GM10266 (cell line): ENCODE results near the gene PKDCC.

Source experiments
- DNase-seq: peaks from one replicate; pipeline ENCODE4 v3.0.0; 2012; ENCODE audit errors: extremely low spot score
- CTCF ChIP-seq: IDR thresholded peaks from 2 replicates; pipeline ENCODE4 v1.5.1; 2012; ENCODE audit warnings: mild to moderate bottlenecking, low read depth; ENCODE audit not compliant: control insufficient read depth, insufficient read depth; ENCODE audit errors: missing control alignments

Gene PKDCC

GRCh38 chr2:42095923-42096408, 48.1 kb downstream of the PKDCC start:
- peak; percentile 53 for DNase-seq
- peak; percentile 73 for TF ChIP-seq CTCF

GRCh38 chr2:42096869-42097591, 49.2 kb downstream of the PKDCC start:
- no peak for DNase-seq
- TF ChIP-seq CTCF, result no peak

- DNase-seq, result no peak
- no peak for TF ChIP-seq CTCF
Observed at GRCh38 chr2:42098571-42099437, 51.0 kb downstream of the PKDCC start.

GRCh38 chr2:42099438-42100173, 51.8 kb downstream of the PKDCC start:
- no peak for DNase-seq
- no peak for TF ChIP-seq CTCF

GRCh38 chr2:42100683-42101205, 52.9 kb downstream of the PKDCC start:
- no peak for TF ChIP-seq CTCF
- DNase-seq, result no peak

GRCh38 chr2:42101206-42102023, 53.6 kb downstream of the PKDCC start:
- peak; percentile 68 for DNase-seq
- no peak for TF ChIP-seq CTCF
